C1 segment of cervical spinal cord (tissue), 14 donors: ENCODE data around the gene REM2.
A peak's percentile ranks its signal among the peaks of the same experiment; 100 is the strongest.
"Not testable (repeated sequence)": the region's sequence is repeated elsewhere in the genome, so short reads cannot be mapped to it uniquely, and the experiment has no call there.

Source experiments
- DNase-seq, 14 donors: peaks; one replicate each; lab custom pipeline; 2025; lab: John Stamatoyannopoulos, UW

Gene REM2

DNA sequence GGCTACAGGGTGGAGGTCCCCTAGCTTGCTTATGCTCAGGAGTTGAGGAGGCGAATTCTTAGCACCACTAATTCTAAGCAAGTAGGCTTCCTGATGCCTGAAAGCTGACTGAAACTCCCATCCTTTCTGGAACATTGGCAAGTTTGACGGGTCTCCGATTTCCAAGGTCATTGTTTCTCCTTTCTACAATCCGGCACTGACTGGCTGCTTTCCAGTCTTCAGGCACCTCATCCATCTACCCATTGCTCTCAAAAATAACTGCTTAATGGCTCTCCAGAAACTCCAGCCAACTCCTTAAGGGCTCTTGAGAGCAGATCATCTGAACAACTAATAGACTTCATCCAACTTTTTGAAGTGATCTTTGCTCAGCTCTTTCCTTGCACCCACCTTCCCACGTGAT is 13.3 kb downstream of the REM2 start:
- DNase-seq, result no peak

DNA sequence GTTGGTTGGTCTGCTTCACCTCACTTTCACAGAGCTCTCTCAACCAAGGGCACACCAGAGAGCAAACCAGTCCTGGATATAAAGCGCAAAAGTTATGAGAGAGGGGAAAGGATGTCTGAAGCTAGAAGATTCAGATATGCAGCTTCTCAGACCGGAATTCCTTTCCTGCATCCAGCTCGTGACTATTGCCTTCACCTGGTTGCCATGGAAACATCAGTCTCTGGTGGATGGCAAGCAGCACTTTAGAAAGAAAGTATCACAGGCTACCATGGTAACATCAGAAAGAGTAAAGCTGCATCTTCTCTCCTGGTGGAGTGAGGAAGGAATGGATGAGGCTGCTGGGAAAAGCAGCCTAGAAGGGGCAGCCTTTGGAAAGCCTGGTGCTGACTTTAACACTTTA is 13.7 kb downstream of the REM2 start:
- DNase-seq, result no peak

DNA sequence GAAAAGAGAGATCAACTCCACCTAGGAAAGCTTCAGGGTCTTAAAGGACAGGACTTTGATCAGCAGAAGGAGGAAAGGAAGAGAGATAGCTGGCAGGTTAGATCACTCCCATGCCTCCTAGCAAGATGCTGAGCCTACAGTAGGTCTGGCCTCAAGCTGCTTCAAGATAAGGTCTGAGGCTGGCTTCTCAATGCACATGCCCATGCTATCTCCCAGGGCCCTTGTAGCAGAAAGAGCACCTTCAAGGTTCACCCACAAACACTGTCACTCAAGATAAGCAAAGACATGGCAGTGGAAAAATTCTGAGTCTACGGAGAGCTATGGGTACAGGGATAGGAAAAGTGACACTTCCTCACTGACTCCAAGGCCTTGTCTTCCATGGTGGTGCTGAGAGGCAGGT is 14.3 kb downstream of the REM2 start:
- DNase-seq, result no peak

DNA sequence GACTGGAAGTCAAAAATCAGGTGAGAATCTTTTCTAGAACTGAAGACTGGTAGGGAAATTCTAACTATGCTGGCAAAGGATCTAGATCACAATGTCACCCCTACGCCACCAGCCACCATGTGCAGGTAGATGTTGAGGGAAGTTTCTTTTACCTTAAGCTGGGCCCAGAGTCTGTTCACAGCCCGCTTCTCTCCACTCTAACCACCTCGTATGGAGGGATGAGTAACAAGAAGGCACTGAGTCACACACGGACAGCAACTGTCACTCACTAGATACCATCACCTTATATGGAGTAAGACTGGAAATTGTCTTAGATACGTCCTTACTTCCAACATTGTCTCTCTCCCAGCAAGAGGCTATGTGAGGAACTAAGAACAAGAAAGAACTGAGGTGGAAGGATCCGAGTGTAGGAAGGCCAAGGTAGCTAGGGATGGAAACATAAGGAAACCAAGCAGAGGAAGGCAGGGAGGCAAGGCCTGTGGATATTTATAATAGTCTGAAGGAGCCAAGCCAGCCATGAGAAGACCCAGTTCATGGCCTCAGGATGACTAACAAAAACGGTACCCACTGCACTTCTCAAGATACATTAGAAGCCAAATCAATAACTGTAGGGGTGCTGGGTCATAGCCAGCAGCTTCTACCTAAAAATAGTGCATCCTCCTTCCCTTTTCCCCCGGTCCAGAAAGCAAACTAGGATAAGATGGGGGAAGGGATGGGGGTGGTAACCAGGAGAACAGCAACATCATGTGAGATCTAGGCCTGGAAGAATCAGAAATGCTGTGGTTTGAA is 15.5 kb downstream of the REM2 start:
- DNase-seq, result no peak

DNA sequence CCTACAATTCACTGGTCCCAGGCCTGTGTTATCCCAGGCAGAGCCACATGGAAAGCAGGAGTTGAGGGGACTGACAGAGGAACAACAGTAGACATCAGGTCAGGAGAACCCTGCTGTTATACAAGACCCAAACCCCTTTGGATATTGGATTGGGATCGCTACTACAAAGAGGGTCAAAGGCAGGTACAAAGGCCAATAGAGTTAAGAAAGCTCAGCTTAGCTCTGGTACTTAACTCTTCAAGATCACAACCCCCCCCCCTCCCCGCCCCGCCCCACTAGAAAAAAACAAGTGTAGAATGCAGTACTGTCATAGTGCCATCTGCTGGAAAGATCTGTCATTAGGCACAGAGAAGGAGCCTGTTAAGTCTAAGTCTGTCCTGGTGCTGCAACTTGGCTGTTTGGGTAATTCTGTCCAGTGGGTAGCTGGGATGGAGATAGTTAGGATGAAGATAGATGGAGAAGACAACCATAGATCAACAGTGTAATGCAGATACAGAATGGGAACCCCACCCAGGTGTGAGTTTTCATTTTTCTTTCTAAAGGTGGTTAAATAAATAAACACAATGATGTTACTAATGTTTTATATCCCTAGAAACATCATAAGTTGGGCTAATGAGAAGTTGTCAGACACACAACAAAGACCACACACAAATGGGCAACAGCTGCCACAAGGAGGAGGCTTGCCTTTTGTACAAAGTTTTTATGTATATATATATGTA is 17.2 kb downstream of the REM2 start:
- no peak for DNase-seq

DNA sequence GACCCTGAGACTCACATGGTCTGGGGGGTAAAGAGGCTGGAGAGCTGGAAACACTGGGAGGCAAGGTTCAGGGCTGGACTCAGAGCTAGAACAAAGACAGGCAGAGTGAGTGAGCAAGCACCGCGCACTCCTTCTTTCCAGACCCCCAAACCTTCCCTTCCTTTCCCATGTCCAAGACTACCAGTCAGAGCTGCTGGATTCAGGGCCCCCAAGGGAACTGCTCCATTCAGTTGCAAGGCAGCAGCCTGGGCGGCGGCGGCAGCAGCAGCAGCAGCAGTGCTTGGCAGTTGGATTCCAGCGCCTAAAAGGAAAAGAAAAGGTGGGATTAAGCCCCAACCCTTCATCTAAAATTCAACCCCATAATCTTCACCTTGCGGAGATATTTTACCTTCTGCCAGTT is 18.8 kb downstream of the REM2 start:
- no peak for DNase-seq

DNA sequence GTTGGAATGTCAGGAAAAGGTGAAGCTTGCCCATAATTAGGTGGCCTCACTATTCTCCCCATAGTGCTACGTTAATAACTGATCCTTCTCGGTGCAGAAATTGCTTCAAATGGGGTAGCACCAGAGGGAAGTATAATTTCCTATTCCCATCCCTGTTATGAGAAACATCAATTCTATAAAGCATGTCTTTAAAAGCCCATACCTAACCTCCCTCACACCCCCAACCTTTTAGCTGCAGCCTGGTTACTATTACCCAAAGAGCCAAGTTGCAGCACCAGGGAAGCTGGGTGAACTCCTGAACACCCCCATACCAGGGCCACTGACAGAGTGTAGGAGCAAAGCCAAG is 20.7 kb downstream of the REM2 start:
- no peak for DNase-seq

DNA sequence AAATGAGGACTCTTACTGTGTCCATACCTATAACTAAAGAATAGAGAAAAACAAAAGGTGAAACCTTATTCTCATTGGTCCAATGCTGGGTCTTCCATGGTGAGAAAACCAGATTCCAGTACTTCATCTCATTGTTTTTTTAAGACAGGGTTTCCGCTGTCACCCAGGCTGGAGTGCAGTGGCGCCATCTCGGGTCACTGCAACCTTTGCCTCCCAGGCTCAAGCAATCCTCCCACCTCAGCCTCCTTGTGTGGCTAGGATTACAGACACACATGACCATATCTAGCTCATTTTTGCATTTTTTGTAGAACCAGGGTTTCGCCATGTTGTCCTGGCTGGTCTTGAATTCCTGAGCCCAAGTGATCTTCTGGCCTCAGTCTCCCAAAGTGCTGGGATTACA is 22.6 kb downstream of the REM2 start:
- no peak for DNase-seq

DNA sequence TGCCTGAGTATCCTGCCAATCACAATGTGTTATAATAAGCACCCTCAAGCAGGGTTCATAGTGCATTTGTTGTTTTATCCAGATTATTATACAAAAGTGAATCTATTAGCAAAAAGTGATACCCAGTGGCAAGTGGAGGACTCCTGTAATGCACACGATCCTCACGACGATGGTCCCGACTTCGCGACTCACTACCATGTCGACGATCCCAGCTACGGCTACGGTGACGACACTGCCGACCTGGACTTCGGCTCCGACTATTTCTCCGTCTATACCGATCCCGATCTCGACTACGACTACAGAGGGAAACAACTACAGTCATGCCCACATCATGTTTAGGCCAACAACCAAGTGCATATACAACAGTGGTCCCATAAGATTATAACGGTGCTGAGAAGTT is 23.1 kb downstream of the REM2 start:
- no peak for DNase-seq

DNA sequence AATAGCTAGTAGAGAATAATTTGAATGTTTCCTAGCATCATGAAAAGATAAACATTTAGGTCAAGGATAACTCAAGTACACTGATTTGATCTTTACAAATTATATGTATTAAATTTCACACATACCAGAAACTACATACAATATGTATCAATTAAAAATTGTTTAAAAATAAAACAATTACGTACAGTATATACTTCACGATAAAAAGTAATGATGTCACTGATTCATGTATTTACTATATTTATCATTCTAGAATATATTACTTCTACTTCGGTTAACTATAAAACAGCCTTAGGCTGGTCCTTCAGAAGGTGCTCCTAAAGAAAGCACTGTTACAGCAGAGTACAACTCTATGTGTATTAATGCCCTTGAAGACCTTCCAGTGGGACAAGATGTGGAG is 24.4 kb downstream of the REM2 start:
- no peak for DNase-seq

DNA sequence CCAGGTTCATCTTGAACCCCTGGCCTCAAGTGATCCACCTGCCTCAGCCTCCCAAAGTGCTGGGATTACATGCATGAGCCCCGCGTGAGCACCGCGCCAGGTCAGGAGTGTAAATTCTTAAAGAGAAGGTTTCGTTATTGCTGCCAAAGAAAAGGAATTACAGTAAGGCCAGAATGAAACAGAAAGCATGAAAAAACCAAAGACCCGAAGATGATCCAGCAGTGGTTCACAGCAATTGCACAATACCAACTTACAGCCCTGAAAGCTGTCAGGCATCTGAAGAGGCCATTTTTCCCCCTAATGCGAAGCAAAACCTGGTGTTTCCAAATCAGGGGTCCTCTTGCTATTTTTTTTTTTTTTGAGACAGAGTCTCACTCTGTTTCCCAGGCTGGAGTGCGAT is 25.6 kb downstream of the REM2 start:
- DNase-seq, result no peak

DNA sequence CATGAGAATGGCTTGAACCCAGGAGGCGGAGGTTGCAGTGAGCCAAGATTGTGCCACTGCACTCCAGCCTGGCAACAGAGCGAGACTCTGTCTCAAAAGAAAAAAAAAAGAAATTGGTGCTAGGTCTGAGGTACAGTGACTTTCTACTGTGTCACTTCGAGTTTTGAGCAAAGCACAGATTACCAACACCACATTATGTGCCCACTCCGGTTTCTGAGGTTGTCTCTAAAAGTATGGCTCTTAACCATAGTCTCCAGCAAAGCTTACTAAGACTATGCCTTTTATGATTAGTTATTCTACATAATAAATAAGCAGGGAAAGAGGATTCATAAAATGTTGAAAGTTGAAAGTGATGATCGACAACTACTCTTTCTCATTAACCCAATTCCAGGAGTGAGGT is 27.9 kb downstream of the REM2 start:
- DNase-seq, result no peak

DNA sequence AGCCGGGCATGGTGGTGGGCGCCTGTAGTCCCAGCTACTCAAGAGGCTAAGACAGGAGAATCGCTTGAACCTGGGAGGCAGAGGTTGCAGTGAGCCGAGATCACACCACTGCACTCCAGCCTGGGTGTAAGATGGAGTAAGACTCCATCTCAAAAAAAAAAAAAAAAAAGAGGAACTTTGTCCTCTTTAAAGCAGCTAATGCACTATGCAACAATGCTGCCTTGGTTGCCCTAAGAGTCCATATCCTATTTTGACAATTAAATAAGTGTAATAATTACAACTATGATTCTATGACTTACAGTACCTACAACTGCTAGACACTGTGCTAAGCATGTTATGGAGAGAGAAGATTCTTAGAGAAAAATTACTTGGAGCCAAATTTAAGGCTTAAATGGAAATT is 31.8 kb downstream of the REM2 start:
- not testable (repeated sequence) for DNase-seq

DNA sequence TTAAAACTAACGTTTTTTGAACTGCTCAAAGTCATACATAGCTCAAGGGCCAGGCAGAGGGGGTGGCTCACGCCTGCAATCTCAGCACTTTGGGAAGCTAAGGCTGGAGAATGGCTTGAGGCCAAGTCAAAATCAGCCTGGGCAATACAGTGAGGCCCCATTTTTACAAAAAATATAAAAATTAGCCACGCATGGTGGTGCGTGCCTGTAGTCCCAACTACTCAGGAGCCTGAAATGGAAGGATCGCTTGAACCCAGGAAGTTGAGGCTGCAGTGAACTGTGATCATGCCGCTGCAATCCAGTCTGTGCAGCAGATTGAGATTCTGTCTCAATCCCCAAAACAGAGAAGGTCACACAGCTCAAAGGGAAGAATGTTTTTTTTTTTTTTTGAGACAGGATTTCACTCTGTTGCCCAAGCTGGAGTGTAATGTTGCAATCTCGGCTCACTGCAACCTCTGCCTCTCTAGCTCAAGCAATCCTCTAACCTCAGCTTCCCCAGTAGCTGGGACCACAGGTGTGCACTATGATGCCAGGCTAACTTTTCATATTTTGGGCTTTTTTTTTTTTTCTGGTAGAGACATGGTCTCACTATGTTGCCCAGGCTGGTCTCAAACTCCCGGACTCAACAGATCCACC is 33.0 kb downstream of the REM2 start:
- no peak for DNase-seq

DNA sequence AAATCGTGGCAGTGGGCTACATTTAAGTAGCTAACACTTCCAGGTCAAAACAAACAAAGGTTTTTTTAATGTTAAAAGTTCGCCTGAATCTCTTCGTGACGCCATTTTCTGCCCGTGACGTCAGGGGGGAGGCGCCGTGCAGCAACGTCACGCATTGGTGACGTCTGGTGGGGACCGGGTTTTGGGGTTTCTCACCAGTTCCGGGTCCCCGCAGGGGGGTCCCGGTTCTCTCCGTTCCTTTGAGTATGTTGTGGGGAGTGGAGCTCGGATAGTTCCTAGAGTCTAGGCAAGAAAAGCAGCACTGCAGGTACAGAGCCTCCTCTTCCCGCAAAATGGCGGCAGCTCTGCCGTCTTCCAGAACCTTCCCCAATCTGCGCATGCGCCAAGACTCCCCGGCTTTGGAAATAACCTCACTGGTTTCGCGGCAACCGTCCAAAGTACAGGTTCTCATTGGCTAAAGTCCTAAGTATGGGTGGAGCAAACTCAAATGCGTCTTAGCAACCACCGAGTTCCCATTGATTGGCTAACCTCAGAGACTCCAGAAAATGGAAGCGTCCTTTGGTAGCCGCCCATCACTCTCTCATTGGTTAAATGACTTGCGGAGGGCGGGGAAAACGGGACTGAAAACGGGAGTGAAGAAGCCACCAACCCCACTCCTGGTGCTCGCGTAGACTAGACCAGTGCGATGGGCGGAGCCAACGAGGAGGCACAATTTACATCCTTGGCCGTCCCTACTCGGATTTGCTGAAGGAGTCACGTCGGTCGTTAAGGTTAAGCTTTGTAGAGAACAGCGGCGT is 36.0 kb downstream of the REM2 start, which contains the start of gene RBM23:
RBM23 (minus strand) TSS at position 346 of the 797 bp plus-strand sequence.
- peak; percentile 88 to 100 (median 99) for DNase-seq

DNA sequence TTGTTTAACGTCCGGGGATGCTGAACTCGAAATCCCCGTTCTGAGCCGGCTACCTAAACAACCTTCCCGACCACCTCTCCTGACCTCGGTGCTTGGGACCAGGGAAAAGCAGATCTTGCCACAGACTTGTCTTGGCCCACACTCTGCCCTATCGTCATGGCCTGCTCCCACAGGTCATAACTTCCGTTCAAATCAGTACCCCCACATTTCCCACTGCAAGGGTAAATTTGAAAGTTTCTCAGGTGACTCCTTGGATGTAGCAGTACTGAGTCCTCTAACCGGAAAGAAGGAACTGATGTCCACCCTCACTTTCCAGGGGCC is 36.5 kb downstream of the REM2 start:
- no peak for DNase-seq

DNA sequence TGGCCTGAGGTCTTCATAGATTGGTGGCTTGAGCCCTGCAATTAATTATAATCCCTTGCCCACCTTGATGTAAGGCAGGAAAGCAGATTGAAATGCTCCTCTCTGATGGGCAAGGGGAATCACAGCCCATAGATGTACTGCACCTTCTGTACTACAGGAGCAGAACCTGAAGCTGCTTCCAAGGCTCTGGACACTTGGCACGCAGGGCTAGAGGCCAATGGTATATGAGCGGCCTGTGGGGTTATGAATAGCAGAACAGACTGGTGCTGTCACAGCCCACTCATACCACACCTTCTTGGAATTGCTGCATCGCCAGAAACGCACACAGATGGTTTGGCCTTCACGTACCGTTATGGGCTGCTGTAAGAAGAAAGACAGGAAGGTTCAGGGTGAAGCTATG is 37.7 kb downstream of the REM2 start:
- no peak for DNase-seq

DNA sequence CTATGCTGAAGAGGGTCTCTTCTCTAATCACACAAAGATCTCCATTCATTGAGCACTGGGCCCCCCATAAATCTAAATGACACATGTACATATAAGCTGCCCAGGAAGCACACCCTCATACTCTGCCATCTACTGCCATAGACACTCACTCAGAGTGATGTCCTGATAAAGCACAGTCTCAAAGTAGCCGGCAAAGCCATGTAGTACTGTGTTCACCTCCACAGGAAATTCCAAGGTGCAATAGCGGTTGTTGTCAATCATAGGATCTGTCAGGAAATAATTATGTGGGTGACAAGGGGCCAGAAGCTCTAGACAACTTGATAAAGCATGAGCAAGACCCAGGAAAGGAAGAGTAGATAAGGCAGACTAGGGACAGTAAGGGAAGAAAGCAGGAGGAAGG is 39.3 kb downstream of the REM2 start:
- DNase-seq, result no peak

DNA sequence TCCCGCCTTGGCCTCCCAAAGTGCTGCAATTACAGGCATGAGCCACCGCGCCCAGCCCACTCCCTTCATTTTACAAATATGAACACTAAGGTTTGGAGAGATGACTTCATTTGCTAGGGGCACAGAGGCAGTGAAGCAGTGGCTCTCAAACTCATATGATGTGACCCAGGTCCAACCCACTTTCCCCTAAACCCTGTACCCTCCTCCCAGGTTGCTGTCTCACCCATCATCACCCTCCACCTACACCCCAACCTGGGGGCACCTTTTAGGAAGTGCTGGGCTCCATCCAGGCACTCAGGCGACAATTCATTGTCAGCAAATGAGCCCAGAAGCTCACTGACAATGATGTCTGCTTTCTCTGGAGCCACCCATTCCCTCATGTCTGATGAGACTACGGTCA is 40.7 kb downstream of the REM2 start:
- DNase-seq, result no peak

DNA sequence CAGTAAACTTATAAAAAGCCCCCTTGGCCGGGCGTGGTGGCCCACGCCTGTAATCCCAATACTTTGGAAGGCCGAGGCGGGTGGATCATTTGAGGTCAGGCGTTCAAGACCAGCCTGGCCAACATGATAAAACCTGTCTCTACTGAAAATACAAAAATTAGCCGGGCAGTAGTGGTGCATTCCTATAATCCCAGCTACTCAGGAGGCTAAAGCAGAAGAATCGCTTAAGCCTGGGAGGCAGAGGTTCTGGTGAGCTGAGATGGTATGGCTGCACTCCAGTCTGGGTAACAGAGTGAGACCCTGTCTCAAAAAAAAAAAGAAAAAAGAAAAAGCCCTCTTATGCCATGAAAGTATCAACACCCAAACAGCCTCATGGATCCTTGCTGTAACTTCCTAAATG is 42.5 kb downstream of the REM2 start:
- no peak for DNase-seq

DNA sequence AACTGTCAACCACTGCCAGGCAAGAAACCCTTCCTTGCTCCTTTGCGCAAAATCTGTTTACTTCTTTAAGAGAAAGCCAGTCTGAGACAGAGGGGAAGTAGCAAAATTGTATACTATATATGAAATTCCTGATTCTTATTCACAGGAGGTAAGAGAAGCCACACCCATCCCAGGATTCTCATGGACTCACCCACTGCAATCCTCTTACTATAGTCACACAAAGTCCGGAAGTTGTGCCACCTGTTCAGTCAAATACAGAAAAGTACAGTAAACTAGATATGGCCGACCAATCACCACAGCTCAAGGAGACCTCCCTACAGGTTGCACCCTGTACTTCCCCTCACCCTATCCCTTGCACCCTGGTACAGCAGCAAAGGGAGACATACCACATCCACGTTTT is 43.3 kb downstream of the REM2 start:
- no peak for DNase-seq
